SH-SY5Y (cell line): Measurements from ENCODE around the gene ZNF212.

Source experiments
- GATA2 ChIP-seq: IDR thresholded peaks from 2 replicates; pipeline ENCODE4 v1.6.1; 2011; ENCODE audit warnings: mild to moderate bottlenecking, low read depth, low read length
- GATA3 ChIP-seq: IDR thresholded peaks from 2 replicates; pipeline ENCODE4 v1.6.1; 2011; ENCODE audit warnings: low read depth, mild to moderate bottlenecking, low read length, moderate library complexity

Gene ZNF212

GRCh38 chr7:149229526-149229925 is 9.9 kb upstream of the ZNF212 start:
- TF ChIP-seq GATA2 (no peak), GATA3 (no peak)

- TF ChIP-seq GATA2: no peak
- TF ChIP-seq GATA3: no peak
Measured at GRCh38 chr7:149232362-149232761, 7.1 kb upstream of the ZNF212 start.

GRCh38 chr7:149237502-149237901 is 1.9 kb upstream of the ZNF212 start:
- TF ChIP-seq GATA3 (no peak), GATA2 (no peak)

GRCh38 chr7:149238051-149238450 is 1.4 kb upstream of the ZNF212 start:
- TF ChIP-seq GATA2 (no peak), GATA3 (no peak)

GRCh38 chr7:149240637-149241036 is 1.2 kb downstream of the ZNF212 start:
- TF ChIP-seq GATA3 (no peak), GATA2 (no peak)

GRCh38 chr7:149241696-149242095 is 2.2 kb downstream of the ZNF212 start:
- TF ChIP-seq GATA3 (no peak), GATA2 (no peak)

- no peak for TF ChIP-seq GATA2
- no peak for TF ChIP-seq GATA3
Measured at GRCh38 chr7:149245244-149245643, 5.8 kb downstream of the ZNF212 start.

GRCh38 chr7:149245744-149246143 is 6.3 kb downstream of the ZNF212 start:
- no peak for TF ChIP-seq GATA3
- no peak for TF ChIP-seq GATA2

- no peak for TF ChIP-seq GATA2
- no peak for TF ChIP-seq GATA3
Measured at GRCh38 chr7:149248777-149249176, 9.3 kb downstream of the ZNF212 start.

GRCh38 chr7:149252378-149252777 is 12.9 kb downstream of the ZNF212 start:
- TF ChIP-seq GATA2 (no peak), GATA3 (no peak)

- TF ChIP-seq GATA3 (no peak), GATA2 (no peak)
Measured at GRCh38 chr7:149253665-149254064, 14.2 kb downstream of the ZNF212 start.

- TF ChIP-seq GATA2: no peak
- no peak for TF ChIP-seq GATA3
Measured at GRCh38 chr7:149254181-149254858, 14.9 kb downstream of the ZNF212 start.

- TF ChIP-seq GATA3 (no peak), GATA2 (no peak)
Measured at GRCh38 chr7:149255174-149255573, 15.7 kb downstream of the ZNF212 start.

GRCh38 chr7:149256568-149256967 is 17.1 kb downstream of the ZNF212 start:
- TF ChIP-seq GATA3 (no peak), GATA2 (no peak)

GRCh38 chr7:149257146-149257545 is 17.7 kb downstream of the ZNF212 start:
- TF ChIP-seq GATA3 (no peak), GATA2 (no peak)

GRCh38 chr7:149261316-149261828 is 21.9 kb downstream of the ZNF212 start:
- TF ChIP-seq GATA2 (no peak), GATA3 (no peak)
